NT2/D1 (cell line): ENCODE results near the gene ZNF408.

Experiments used
- YY1 ChIP-seq: IDR thresholded peaks from 2 replicates; pipeline ENCODE4 v1.6.1; 2011; ENCODE audit not compliant: insufficient read length, insufficient read depth
- ZNF274 ChIP-seq: IDR thresholded peaks from 2 replicates; pipeline ENCODE4 v1.6.1; 2011; ENCODE audit warnings: mild to moderate bottlenecking, low read depth, low read length

DNA sequence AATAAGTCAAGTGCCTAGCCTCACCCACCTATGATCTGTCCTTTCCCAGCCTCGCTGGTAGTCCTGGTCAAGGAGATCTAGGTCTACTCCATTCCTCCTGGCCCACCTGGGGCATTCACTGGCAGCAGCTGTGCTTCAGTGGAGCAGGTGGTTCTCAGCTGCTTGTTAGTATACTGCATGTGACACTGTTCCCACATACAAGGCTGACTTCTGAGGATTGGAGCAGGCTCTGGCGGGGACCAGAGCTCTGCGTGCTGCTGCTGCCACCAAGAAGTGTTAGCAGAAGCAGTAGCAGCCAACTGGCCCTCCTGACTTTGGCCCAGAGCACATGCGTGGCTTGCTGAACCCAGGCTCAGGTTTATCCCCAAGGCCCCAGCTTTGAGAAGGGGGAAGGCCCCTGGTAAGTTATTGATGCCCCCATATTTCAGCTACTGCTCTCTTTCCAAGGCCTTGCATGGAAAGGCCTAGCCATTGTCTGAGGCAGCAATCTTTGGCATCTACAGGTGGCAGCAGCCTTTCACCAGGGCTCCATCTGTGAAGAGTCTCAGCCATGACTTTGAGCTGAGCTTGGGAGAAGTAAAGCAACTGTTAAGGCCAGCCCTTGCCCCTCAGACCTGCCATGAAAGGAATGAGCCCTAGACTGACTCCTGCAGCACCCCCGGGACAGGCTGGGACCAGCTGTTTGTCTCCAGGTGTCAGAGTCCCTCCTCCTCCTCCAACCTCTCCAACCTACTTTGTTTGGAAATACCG lies 26.9 kb upstream of the ZNF408 start:
- TF ChIP-seq YY1 (no peak), ZNF274 (no peak)
